Stimulated activated CD4-positive, alpha-beta T cell treated with anti-CD3 and anti-CD28 coated beads, Interleukin-1b, Interleukin-23, amount 100 ng/mL, for 24 hours (primary cell): ENCODE results near the gene ITGA1.
"Not testable (repeated sequence)": the region's sequence is repeated elsewhere in the genome, so short reads cannot be mapped to it uniquely, and the experiment has no call there.

Source experiments
- DNase-seq, 4 experiments: peaks; one replicate each; pipeline ENCODE4 v3.0.0-alpha.2; 2020; ENCODE audit warnings: low read depth in 4 of 4, low spot score in 1 of 4

Gene ITGA1

GRCh38 chr5:52800394-52801213 is 12.9 kb downstream of the ITGA1 start:
- peak; percentile 21 to 36 (median 26) for DNase-seq

- DNase-seq = no peak
These were observed 13.6 kb downstream of the ITGA1 start for GRCh38 chr5:52801329-52801728.

- no peak for DNase-seq
These were observed 14.7 kb downstream of the ITGA1 start for GRCh38 chr5:52802272-52802973.

- DNase-seq = no peak
These were observed 15.2 kb downstream of the ITGA1 start for GRCh38 chr5:52802974-52803336.

- no peak for DNase-seq
These were observed 16.7 kb downstream of the ITGA1 start for GRCh38 chr5:52804387-52804791.

GRCh38 chr5:52804981-52805380 is 17.3 kb downstream of the ITGA1 start:
- DNase-seq = no peak

- DNase-seq = no peak
These were observed 17.9 kb downstream of the ITGA1 start for GRCh38 chr5:52805615-52806014.

- no peak for DNase-seq
These were observed 19.3 kb downstream of the ITGA1 start for GRCh38 chr5:52807037-52807436.

- no peak for DNase-seq
These were observed 20.0 kb downstream of the ITGA1 start for GRCh38 chr5:52807723-52808122.

GRCh38 chr5:52808316-52808901 is 20.7 kb downstream of the ITGA1 start:
- DNase-seq = no peak

- no peak for DNase-seq
These were observed 22.2 kb downstream of the ITGA1 start for GRCh38 chr5:52809884-52810283.

- no peak for DNase-seq
These were observed 22.7 kb downstream of the ITGA1 start for GRCh38 chr5:52810426-52810825.

GRCh38 chr5:52811067-52811749 is 23.5 kb downstream of the ITGA1 start:
- DNase-seq = no peak

- no peak for DNase-seq
These were observed 26.8 kb downstream of the ITGA1 start for GRCh38 chr5:52814352-52815148.

- DNase-seq = no peak
These were observed 30.1 kb downstream of the ITGA1 start for GRCh38 chr5:52817818-52818217.

GRCh38 chr5:52818360-52818759 is 30.6 kb downstream of the ITGA1 start:
- no peak for DNase-seq

- DNase-seq = not testable (repeated sequence)
These were observed 31.1 kb downstream of the ITGA1 start for GRCh38 chr5:52818807-52819206.

- DNase-seq = no peak
These were observed 34.2 kb downstream of the ITGA1 start for GRCh38 chr5:52821901-52822300.

GRCh38 chr5:52822437-52822836 is 34.7 kb downstream of the ITGA1 start:
- no peak for DNase-seq

- no peak for DNase-seq
These were observed 37.1 kb downstream of the ITGA1 start for GRCh38 chr5:52824827-52825226.

- DNase-seq = no peak
These were observed 38.1 kb downstream of the ITGA1 start for GRCh38 chr5:52825826-52826225.
